Effector memory CD4-positive, alpha-beta T cell (primary cell): ENCODE measurements around the gene C1D.
"Not testable (repeated sequence)": the region's sequence is repeated elsewhere in the genome, so short reads cannot be mapped to it uniquely, and the experiment has no call there.

Experiments
- DNase-seq, 3 donors: peaks; one replicate each; pipeline ENCODE4 v3.0.0-alpha.2; 2020
- H3K27ac ChIP-seq: 2 replicates; pipeline ENCODE4 v1.7.0; 2013; ENCODE audit warnings: mild to moderate bottlenecking, low read length, moderate library complexity; ENCODE audit not compliant: insufficient read depth, poor library complexity, severe bottlenecking
- H3K27me3 ChIP-seq: replicated peaks from 2 replicates; pipeline ENCODE4 v1.7.0; 2013; ENCODE audit warnings: mild to moderate bottlenecking, low read length; ENCODE audit not compliant: insufficient read depth, control insufficient read depth, poor library complexity, severe bottlenecking
- H3K36me3 ChIP-seq: 2 replicates; pipeline ENCODE4 v1.7.0; 2013; ENCODE audit warnings: mild to moderate bottlenecking, low read length, moderate library complexity; ENCODE audit not compliant: control insufficient read depth, insufficient read depth
- H3K4me1 ChIP-seq: 2 replicates; pipeline ENCODE4 v1.7.0; 2013; ENCODE audit warnings: low read length, mild to moderate bottlenecking; ENCODE audit not compliant: control insufficient read depth, insufficient read depth, poor library complexity, severe bottlenecking
- H3K4me3 ChIP-seq: 2 replicates; pipeline ENCODE4 v1.7.0; 2013; ENCODE audit warnings: low read length, low read depth, mild to moderate bottlenecking; ENCODE audit not compliant: insufficient read depth, poor library complexity, severe bottlenecking
- H3K9me3 ChIP-seq: 2 replicates; pipeline ENCODE4 v1.7.0; 2013; ENCODE audit warnings: mild to moderate bottlenecking, low read length, moderate library complexity; ENCODE audit not compliant: control insufficient read depth

C1D gene

GRCh38 chr2:68098291-68098797 lies 35.5 kb upstream of the C1D start:
- Histone ChIP-seq H3K4me3 (no peak overlapping the region), H3K4me1 (no peaks in the 10 kb centered on the region), H3K36me3 (no peaks in the 10 kb centered on the region), H3K9me3 (no peaks in the 10 kb centered on the region), H3K27me3 (no peaks in the 10 kb centered on the region), H3K27ac (no peak overlapping the region)
- no peak for DNase-seq

GRCh38 chr2:68094111-68094510 lies 31.3 kb upstream of the C1D start:
- Histone ChIP-seq H3K27ac (no peak overlapping the region), H3K9me3 (no peaks in the 10 kb centered on the region), H3K36me3 (no peaks in the 10 kb centered on the region), H3K4me3 (no peak overlapping the region), H3K27me3 (no peaks in the 10 kb centered on the region), H3K4me1 (peaks cover 10% of the 10 kb centered on the region)
- no peak for DNase-seq

DNA sequence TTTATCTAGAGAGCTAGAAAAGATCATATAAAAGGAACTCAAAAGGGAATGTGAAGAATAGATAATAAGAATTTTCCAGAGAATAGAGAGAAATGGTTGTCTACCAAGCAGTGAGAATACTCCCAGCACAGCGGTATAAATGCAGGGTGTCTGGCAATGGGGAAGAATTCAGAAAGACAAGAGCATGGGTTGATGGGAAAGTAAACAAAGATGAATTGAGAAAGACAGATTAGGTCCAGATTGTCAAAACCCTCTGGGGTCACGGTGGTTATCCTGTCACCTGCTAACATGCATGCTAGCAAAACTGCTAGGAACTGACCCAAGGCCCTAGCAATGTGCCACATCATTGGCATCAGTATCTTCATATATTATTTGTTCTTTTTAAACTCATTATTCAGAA lies 30.8 kb upstream of the C1D start:
- H3K9me3 ChIP-seq: no peaks in the 10 kb centered on the region
- H3K4me1 ChIP-seq: peaks cover 10% of the 10 kb centered on the region

DNA sequence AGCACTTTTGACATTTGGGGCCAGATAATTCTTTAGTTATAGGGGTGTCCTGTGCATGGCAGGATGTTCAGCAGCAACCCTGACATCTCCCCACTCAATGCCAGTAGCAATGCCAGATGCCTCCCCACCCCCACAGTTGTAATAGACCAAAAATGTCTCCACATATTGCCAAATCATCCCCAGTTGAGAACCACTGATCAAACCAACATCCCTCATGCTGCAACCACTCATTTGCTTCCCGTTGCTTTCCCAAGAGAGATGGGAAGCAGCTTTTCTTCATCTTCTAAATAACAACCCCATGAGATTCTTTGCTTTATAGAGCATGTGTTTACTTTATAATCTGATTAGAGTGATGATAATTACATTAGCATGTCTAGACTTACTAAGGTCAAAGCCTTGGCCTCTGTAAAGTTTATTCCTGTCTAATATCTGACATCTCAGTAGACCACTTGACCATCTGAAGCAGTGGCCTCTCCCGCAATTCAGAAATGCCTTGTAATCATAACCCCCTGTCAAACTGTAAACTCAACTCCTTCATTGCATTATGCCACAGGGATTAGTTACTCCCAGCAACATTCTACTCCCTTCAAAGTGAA lies 28.7 kb upstream of the C1D start:
- H3K4me1 ChIP-seq: peaks cover 10% of the 10 kb centered on the region
- DNase-seq: no peak
- no peaks in the 10 kb centered on the region for H3K36me3 ChIP-seq
- no peaks in the 10 kb centered on the region for H3K27me3 ChIP-seq
- H3K27ac ChIP-seq: no peak overlapping the region
- H3K4me3 ChIP-seq: no peak overlapping the region
- no peaks in the 10 kb centered on the region for H3K9me3 ChIP-seq

More for the DNA sequence above, 30.8 kb upstream of the C1D start:
- Histone ChIP-seq H3K27ac (no peak overlapping the region), H3K27me3 (no peaks in the 10 kb centered on the region), H3K4me3 (no peak overlapping the region), H3K36me3 (no peaks in the 10 kb centered on the region)
- DNase-seq: no peak

DNA sequence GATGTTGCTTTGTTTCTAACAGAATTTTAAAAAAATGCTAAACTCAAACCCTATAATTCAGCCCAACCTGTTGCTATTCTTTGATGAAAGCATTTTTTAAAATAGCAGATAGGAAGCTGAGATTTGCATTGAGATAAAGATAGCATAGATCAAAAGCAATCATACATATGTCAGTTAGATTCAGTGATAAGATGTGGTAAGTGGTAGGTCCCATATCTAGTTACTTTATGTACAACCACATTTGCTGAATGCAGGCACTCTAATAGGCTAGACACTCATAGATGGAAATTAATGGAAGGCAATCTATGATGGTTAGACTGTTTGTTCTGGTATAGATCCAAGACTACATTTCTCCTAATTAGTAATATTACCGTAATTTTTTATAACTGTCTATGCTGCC lies 27.2 kb upstream of the C1D start:
- no peaks in the 10 kb centered on the region for H3K27me3 ChIP-seq
- no peaks in the 10 kb centered on the region for H3K36me3 ChIP-seq
- no peak for DNase-seq
- peaks cover 10% of the 10 kb centered on the region for H3K4me1 ChIP-seq
- H3K27ac ChIP-seq: no peak overlapping the region
- H3K4me3 ChIP-seq: no peak overlapping the region
- no peaks in the 10 kb centered on the region for H3K9me3 ChIP-seq

GRCh38 chr2:68088940-68089339 lies 26.1 kb upstream of the C1D start:
- DNase-seq: no peak
- Histone ChIP-seq H3K36me3 (no peaks in the 10 kb centered on the region), H3K27me3 (no peaks in the 10 kb centered on the region), H3K4me3 (no peak overlapping the region), H3K9me3 (no peaks in the 10 kb centered on the region), H3K4me1 (peaks cover 10% of the 10 kb centered on the region), H3K27ac (no peak overlapping the region)

GRCh38 chr2:68086166-68086565 lies 23.4 kb upstream of the C1D start:
- H3K9me3 ChIP-seq: no peaks in the 10 kb centered on the region
- no peak overlapping the region for H3K27ac ChIP-seq
- H3K36me3 ChIP-seq: no peaks in the 10 kb centered on the region
- H3K4me1 ChIP-seq: peaks cover 10% of the 10 kb centered on the region
- H3K4me3 ChIP-seq: no peak overlapping the region
- H3K27me3 ChIP-seq: no peaks in the 10 kb centered on the region
- DNase-seq: no peak

GRCh38 chr2:68083346-68083745 lies 20.5 kb upstream of the C1D start:
- H3K27me3 ChIP-seq: no peaks in the 10 kb centered on the region
- no peaks in the 10 kb centered on the region for H3K36me3 ChIP-seq
- H3K4me1 ChIP-seq: no peaks in the 10 kb centered on the region
- no peak overlapping the region for H3K4me3 ChIP-seq
- H3K9me3 ChIP-seq: no peaks in the 10 kb centered on the region
- no peak for DNase-seq
- H3K27ac ChIP-seq: no peak overlapping the region

- Histone ChIP-seq H3K36me3 (no peaks in the 10 kb centered on the region), H3K9me3 (no peaks in the 10 kb centered on the region), H3K4me3 (no peak overlapping the region), H3K27ac (no peak overlapping the region), H3K27me3 (no peaks in the 10 kb centered on the region), H3K4me1 (no peaks in the 10 kb centered on the region)
- DNase-seq: no peak
These were observed 11.2 kb upstream of the C1D start for GRCh38 chr2:68074050-68074449.

DNA sequence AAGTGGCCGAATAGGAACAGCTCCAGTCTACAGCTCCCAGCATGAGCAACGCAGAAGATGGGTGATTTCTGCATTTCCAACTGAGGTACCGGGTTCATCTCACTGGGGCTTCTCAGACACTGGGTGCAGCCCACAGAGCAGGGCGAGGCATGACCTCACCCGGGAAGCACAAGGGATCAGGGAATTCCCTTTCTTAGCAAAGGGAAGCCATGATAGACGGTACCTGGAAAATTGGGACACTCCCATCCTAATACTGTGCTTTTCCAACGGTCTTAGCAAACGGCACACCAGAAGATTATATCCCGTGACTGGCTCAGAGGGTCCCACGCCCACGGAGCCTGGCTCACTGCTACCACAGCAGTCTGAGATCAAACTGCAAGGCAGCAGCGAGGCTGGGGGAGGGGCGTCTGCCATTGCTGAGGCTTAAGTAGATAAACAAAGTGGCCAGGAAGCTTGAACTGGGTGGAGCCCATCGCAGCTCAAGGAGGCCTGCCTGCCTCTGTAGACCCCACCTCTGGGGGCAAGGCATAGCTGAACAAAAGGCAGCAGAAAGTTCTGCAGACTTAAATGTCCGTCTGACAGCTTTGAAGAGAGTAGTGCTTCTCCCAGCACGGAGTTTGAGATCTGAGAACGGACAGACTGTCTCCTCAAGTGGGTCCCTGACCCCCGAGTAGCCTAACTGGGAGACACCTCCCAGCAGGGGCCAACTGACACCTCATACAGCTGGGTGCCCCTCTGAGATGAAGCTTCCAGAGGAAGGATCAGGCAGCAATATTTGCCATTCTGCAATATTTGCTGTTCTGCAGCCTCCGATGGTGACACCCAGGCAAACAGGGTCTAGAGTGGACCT lies 1.2 kb upstream of the C1D start:
- H3K9me3 ChIP-seq, H3K4me3 ChIP-seq, H3K4me1 ChIP-seq, DNase-seq, H3K36me3 ChIP-seq, H3K27me3 ChIP-seq, H3K27ac ChIP-seq: not testable (repeated sequence)
